ENCODE results near the gene BORCS8. TPM values are rescaled to one million over a fixed set of nuclear protein-coding genes. Genes with fewer than 3 reads are reported as not detected.

BORCS8 gene
- polyA plus RNA-seq, 1 of the 3 experiments (the other 2 are of a cell fraction), result 36.4 TPM

DNA sequence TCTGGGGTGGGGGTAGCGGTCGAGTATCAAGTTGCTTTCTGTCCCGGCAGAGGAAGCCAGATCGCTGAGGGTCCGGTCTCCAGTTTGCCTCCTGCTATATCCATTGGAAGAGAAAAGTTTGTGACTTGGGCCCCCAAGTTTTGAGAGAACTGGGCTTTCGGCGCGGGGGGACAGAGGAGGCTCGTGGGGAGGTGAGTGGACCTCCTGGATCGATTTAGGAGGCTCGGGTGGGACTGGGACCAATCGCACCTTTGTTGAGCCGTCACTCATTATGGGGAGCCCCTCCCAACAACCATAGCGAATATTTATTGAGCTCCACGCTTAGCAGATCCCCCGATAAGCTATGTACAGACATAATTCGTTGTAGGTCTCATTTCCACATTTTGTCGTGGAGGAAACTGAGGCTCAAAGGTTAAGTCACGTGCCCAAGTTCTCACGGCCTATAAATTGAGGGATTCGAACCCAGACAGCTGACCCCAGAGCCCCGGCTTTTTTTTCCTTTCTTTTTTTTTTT is 1.0 kb upstream of the BORCS8 start (continued):
- TF ChIP-seq, protein P1, sequence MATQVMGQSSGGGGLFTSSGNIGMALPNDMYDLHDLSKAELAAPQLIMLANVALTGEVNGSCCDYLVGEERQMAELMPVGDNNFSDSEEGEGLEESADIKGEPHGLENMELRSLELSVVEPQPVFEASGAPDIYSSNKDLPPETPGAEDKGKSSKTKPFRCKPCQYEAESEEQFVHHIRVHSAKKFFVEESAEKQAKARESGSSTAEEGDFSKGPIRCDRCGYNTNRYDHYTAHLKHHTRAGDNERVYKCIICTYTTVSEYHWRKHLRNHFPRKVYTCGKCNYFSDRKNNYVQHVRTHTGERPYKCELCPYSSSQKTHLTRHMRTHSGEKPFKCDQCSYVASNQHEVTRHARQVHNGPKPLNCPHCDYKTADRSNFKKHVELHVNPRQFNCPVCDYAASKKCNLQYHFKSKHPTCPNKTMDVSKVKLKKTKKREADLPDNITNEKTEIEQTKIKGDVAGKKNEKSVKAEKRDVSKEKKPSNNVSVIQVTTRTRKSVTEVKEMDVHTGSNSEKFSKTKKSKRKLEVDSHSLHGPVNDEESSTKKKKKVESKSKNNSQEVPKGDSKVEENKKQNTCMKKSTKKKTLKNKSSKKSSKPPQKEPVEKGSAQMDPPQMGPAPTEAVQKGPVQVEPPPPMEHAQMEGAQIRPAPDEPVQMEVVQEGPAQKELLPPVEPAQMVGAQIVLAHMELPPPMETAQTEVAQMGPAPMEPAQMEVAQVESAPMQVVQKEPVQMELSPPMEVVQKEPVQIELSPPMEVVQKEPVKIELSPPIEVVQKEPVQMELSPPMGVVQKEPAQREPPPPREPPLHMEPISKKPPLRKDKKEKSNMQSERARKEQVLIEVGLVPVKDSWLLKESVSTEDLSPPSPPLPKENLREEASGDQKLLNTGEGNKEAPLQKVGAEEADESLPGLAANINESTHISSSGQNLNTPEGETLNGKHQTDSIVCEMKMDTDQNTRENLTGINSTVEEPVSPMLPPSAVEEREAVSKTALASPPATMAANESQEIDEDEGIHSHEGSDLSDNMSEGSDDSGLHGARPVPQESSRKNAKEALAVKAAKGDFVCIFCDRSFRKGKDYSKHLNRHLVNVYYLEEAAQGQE (IDR thresholded peaks at IDR 0.05; ENCODE audit: low read depth, low read length), result no peak

DNA sequence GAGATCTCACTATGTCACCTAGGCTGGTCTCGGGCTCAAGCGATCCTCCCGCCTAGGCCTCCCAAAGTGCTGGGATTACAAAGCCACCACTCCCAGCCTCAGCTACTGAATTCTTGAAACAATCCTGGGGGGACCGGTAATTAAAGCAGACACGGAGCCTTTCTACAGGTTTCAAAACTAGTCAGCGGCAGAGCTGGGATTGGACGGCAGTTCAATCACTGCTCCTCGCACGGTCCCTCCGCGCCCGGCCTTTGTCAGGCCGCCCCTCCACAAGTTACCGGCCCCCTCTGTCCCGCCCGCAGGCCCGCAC is 229 bp downstream of the BORCS8 start:
- H3K9ac ChIP-seq, result peak overlapping the region; percentile 97
- 0% methylated on average over 16 of the region's 17 CpGs for WGBS (ENCODE audit: low lambda C conversion rate)
- ChIA-PET POLR2A (interaction anchor here (0.6 to 2.5 kb wide), 3 partner anchors 11 to 180 kb away, joined by 3 to 10 read pairs (median 3); partner anchors contain the start of gene NR2C2AP), CTCF (interaction anchor here (0.8 to 1.7 kb wide), 8 partner anchors 10 to 175 kb away, joined by 3 to 15 read pairs (median 4); partner anchors contain the start of gene NR2C2AP)
- no peaks in the 10 kb centered on the region for H4K20me1 ChIP-seq (ENCODE audit: insufficient read depth)
- DNase-seq, result no peak
- peak overlapping the region; percentile 94 to 97 for H3K27ac ChIP-seq (ENCODE audit: low read depth in 2 of 2, low read length in 1 of 2)
- H3K27me3 ChIP-seq (ENCODE audit: insufficient read depth), result no peaks in the 10 kb centered on the region
- peak overlapping the region; percentile 58 to 91 for H3K4me3 ChIP-seq (ENCODE audit: low read depth in 2 of 2, low read length in 1 of 2)
- peaks cover 0 to 4% of the 10 kb centered on the region in 2 experiments for H3K36me3 ChIP-seq (replicated peaks in 1 of 2; ENCODE audit: control insufficient read depth in 1 of 2, insufficient read depth in 2 of 2, low read length in 1 of 2)
- H3K79me2 ChIP-seq (ENCODE audit: insufficient read depth), result peaks cover 50% of the 10 kb centered on the region
- peak overlapping the region; percentile 90 for H3K4me2 ChIP-seq
- TF ChIP-seq RXRA (IDR thresholded peaks at IDR 0.05; ENCODE audit: borderline replicate concordance, low read depth), result no peak
- TF ChIP-seq POLR2AphosphoS5 (IDR thresholded peaks at IDR 0.05; ENCODE audit: low read depth, low read length), result no peak
- no peak for TF ChIP-seq RFX5 (IDR thresholded peaks at IDR 0.05; ENCODE audit: low read length)
- no peak for TF ChIP-seq EZH2phosphoT487 (IDR thresholded peaks at IDR 0.05; ENCODE audit: borderline replicate concordance, low read depth)
- no peak for TF ChIP-seq ZBTB33 (IDR thresholded peaks at IDR 0.05; ENCODE audit: borderline replicate concordance, low read depth)
- no peak for TF ChIP-seq NFIC (IDR thresholded peaks at IDR 0.05; ENCODE audit: borderline replicate concordance)
- no peak for TF ChIP-seq USF2 (IDR thresholded peaks at IDR 0.05; ENCODE audit: borderline replicate concordance, low read depth, low read length)
- no peak for TF ChIP-seq CTCF (IDR thresholded peaks at IDR 0.05)
- TF ChIP-seq, protein P1 (IDR thresholded peaks at IDR 0.05; ENCODE audit: low read depth, low read length), result no peak
- TF ChIP-seq RCOR1 (IDR thresholded peaks at IDR 0.05; ENCODE audit: low read length), result no peak
- TF ChIP-seq ELF1 (IDR thresholded peaks at IDR 0.05), result no peak
- no peaks in the 10 kb centered on the region for H3K9me2 ChIP-seq
- H3K9me3 ChIP-seq, result no peaks in the 10 kb centered on the region
- H3K4me1 ChIP-seq (ENCODE audit: control insufficient read depth in 1 of 2, insufficient read depth in 2 of 2, low read depth in 1 of 2, low read length in 1 of 2), result peaks cover 11 to 14% of the 10 kb centered on the region in 2 experiments; a peak in 2 of 4 replicates
- peak overlapping the region; percentile 33; the same call in 1 of the 2 replicates for H2AFZ ChIP-seq (ENCODE audit: low read depth)
- H3F3A ChIP-seq (replicated peaks; ENCODE audit: insufficient read depth), result peaks cover 3% of the 10 kb centered on the region
